Epidermal melanocyte (primary cell): ENCODE results near the gene BBS9.
"Not testable (repeated sequence)": the region's sequence is repeated elsewhere in the genome, so short reads cannot be mapped to it uniquely, and the experiment has no call there.

Source experiments
- DNase-seq: peaks from one replicate; pipeline ENCODE4 v3.0.0; 2011; ENCODE audit warnings: low spot score; ENCODE audit not compliant: insufficient read length

BBS9 gene

DNA sequence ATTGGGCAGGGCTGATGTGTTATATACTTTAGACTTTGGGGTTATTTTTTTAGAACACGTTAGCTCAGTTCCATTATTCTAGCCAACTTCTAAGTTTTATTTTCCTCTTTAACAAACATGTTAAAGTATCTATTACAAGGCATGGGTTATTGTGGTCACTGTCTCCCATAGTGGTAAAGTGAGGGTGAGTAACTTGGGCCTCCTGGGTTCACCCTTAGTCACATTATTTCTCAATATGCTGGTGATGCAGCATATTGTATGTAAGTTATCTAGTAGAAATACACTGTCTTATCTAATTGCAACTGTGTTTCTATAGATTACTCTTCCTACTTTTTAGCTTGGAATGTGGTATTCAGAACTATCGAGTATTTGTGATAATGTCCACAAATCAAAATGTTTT, 65.9 kb downstream of the BBS9 start:
- no peak for DNase-seq

DNA sequence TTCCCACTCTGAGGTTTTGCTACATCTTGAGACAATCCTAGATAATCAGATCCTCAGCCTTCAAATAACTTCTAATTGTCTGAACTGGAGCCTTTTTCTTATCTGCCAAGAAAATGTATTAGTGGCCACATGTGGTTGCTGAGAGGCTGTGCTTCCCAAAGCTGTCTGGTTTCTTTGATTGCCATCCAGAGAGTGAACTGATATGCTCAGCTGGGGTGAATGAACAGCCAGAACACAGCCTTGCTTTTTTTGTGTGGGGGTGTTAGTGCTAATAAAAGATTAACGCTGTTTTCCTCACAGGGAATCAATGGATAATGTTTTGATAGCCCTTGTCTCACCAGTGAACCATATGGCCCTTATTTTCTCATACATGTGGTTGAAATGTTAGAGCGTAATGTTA, 66.9 kb downstream of the BBS9 start:
- no peak for DNase-seq

DNA sequence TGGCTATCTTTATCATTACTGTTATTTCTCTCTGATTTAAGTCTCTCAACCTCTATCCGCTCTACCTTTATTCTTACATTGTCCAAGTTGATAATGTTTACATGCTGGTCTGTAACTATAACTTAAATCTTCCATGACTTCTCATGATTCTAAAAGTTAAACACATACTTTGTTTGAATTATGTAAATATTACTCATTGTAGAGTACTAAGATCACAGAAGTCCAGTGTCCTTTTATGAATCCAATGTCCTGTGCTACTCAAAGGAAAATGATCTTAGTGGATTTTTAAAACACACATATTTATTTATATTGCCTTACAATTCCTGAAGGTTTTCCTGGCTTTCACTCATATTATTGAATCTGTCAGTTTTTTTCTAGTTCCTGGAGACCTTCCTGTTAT, 70.9 kb downstream of the BBS9 start:
- DNase-seq = no peak

DNA sequence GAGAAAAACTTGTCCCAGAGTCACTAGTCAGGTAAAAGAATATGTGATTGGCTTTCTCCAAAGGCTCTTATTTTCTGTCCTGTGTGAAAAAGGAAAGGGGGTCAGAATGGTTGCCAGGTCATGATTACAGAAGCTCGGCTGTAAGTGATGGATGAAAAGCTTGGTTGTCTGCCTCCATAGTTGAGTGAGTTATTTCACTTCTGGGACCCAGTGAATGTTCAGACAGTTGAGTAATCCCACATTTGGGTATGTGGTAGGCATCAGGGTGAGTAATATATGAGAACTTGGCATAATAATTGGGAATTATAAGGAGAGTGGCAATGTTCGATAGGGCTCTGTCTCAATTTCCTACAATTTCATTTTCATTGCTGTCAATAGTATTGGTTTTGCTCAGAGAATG, 72.5 kb downstream of the BBS9 start:
- no peak for DNase-seq

DNA sequence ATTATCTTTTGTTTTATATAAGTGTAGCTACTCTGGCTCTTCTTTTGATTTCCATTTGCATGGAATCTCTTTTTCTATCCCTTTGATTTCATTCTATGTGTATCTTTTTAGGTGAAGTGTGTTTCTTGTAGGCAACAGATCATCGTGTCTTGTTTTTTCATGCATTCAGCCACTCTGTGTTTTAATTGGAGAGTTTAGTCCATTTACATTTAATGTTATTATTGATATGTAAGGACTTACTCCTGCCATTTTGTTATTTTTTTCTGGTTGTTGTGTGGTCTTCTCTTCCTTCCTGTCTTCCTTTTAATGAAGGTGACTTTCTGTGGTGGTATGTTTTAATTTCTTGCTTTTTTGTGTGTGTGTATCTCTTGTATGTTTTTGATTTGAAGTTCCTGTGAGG, 81.6 kb downstream of the BBS9 start:
- DNase-seq = no peak

DNA sequence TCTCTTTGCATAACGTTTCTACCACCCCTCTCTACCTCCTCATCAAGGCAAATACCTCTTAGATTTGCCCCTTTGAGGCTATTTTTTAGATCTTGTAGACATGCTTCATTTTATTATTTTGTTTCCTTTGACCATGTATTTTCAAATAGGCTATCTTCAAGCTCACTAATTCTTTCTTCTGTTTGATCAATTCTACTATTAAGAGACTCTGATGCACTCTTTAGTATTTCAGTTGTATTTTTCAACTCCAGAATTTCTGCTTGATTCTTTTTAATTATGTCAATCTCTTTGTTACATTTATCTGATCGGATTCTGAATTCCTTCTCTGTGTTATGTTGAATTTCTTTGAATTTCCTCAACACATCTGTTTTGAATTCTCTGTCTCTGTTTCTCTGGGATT, 82.8 kb downstream of the BBS9 start:
- no peak for DNase-seq

DNA sequence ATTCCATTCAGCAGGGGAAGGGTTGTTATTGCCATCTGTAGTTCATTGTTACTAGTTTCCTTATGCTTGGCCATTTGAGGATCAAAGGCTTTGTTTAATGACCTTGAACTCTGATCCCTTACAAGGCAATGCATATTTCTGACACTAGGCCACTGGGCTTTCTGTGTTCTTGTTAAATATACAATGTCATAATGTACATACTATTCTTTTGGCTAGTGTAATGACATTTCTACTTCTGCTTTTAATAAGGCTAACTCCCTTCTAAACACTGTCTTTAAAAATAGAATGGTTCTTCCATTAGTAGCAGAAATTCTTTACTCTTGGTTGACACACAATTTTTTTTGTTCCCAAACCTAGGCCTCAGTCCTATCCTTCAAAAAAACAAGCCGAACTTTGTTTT, 86.6 kb downstream of the BBS9 start:
- DNase-seq = no peak

DNA sequence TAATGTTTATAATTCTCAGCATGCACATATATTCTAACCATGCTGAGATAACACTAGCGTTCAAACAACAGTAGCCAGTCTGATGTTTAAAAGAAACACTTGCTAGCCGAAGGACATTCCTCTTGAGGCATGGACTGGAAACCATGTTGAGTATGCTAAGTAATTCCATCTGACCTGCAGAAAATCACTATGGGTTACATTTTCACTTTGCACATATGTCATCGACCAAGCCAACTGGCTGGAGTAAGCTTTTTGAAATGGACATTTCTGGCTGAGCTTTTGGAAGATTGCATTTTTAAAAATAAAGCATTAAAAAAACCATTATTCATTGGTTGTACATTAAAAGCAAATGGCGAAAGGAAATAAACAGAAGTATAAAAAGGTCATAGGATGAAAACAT, 88.2 kb downstream of the BBS9 start:
- DNase-seq = no peak

DNA sequence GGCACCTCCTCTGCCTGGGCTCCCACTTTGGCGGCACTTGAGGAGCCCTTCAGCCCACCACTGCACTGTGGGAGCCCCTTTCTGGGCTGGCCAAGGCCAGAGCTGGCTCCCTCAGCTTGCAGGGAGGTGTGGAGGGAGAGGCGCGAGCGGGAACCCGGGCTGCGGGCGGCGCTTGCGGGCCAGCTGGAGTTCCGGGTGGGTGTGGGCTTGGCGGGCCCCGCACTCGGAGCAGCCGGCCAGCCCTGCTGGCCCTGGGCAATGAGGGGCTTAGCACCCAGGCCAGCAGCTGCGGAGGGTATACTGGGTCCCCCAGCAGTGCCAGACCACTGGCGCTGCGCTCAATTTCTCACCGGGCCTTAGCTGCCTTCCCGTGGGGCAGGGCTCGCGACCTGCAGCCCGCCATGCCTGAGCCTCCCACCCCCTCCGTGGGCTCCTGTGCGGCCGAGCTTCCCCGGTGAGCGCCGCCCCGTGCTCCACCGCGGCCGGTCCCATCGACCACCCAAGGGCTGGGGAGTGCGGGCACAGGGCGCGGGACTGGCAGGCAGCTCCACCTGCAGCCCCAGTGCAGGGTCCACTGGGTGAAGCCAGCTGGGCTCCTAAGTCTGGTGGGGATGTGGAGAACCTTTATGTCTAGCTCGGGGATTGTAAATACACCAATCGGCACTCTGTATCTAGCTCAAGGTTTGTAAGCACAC, 89.6 kb downstream of the BBS9 start:
- DNase-seq = not testable (repeated sequence)

DNA sequence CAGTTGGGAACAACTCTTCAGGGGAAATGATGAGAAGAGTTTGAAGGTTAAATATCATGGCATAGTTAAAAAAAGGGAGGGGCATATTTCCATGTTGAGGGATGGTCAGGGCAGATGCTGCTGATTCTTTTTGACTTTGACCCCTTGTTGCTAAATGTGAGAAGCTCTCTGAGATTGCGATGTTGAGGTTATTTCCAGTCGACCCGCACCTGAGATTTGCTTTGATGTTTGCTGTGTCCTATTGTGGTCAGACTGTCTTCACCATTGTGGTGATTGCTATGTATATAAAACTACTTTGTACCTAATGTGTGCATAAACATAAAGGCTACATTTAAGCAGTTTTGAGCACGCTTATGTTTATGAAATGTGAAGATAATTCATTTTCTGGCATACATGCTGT, 90.9 kb downstream of the BBS9 start:
- no peak for DNase-seq

DNA sequence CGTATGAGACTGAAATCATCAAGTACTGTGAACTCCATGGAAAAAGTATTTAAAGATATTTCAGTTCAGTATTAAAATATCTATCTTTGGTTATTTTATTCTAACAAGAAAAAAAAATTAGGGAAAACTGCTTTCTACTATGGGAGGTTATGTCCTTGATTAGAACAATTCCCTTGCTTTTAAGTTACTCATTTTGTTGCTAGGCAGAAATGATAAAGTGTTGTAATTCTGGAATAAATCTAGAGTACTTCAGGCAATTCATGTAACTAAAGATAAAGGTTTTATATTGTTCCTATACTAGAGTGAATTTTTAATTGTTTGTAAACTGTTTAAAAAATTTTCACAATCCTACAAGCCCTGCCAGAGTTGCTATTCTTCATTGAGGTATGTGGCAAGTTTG, 92.0 kb downstream of the BBS9 start:
- no peak for DNase-seq

DNA sequence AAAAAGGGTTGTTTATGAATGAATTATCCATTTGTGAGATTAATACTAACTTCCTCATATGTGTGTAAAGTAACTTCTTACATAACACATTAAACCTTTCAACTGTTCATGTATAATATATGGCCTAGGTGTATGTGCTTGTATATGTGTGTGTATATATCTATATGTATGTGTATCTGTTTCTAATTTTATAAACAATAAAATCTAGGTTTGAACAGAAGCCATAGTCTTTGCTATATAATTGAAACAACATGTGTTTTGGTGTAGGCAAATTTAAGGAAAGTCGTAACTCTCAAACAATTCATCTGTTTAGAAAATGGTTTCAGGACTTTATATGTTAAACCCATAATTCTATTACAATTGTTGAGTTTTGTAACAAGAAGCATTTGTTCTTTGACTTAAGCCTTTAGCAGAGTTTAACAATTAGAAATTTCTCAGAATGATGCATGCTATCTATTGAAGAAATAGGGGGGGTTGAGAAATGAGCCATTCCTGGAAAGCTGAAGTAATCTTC, 103.3 kb downstream of the BBS9 start:
- DNase-seq = no peak

DNA sequence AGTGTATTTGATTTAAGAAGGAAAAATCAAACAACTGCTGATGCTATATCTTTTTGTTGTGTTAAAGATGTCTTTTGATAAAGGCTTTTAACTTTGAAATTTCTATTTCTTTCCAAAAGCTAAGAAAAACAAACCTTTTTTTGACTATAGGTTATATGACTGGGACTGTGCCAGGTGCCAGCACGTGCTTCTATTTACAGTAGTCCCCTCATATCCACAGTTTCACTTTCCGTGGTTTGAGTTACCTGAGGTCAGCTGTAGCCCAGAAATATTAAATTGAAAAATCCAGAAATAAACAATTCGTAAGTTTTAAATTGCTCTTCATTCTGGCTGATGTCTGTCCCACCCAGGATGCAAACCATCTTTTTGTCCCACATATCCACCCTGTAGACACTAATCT, 104.3 kb downstream of the BBS9 start:
- no peak for DNase-seq

DNA sequence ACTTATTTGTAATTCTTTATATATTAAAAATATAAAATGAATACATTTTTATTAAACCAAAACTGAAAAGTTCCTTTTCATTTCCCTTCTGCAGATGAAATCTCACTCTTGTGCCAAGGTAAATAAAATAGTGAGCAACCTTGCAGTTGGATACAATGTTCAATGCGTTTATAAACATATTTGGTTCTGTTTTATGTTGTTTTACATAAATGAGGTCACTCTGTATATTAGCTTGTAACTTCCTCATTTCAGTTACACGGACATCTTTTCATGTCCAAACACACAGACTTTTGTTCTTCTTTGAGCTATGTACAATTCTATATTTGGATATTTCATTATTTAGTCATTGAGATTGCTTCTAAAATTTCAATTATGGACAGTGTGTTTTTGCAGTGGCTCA, 107.7 kb downstream of the BBS9 start:
- DNase-seq = no peak

DNA sequence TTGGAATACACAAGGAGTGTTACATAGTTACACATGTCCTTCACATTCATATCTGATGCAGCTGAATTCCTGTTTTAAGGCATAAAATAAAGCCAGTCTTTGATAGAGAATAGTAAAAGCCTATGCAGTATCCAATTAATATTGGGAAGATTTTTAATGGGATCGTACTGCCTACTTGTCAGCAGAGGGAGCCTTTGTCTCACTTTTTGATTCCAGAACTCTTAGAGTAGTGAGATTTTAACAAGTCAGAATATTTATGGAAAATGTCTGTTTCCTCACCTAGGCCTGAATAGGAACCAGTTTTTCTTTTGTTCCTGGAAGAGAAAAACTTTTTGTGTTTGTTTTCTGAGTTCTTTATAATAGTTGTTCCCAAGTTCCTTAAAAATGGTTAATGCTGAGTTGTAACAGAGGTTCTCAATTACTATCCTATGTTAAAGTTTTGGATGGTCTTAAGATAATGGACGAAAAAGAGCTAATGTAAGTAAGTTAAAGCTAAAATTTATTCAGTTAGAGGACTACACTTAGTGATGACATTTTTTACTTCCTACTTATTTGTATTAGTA, 114.0 kb downstream of the BBS9 start:
- no peak for DNase-seq

DNA sequence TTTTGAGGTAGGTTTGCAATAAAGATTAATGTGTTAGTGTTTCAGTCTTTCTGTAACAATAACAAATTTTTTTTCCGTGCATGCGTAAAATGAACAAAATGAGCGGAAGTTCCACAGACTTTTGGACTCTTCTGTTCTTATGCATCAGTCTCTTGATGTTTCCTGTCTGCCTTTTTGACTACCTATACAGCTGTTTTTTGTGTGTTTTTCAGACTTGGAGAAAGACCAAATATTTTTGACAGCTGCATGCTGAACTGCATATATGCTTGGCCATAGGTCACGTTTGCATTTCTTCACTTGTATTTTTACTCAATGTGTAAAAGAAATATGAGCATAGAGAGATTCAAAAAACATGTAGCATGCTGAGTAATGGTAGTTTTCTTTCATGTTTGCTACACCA, 119.3 kb downstream of the BBS9 start:
- no peak for DNase-seq

DNA sequence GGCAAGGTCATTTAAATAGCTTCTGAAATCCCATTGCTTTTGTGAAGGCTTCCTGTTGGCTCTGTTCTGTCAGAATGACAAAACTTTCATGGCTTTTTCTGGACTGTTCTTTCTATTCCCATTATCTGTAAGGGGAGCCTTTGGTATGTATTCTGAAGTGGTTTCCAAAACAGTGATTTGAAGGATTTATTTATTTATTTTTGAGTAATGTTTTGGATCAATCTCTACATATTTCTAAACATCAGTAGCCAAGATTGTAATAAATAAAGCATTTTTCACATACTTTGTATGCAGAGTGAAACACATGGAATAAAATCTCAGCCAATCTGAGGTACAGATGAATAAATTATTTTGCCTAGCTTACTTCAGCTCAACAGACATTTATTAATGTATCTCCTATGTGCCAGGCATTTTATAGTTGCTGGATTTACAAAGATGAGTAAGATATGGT, 121.1 kb downstream of the BBS9 start:
- DNase-seq = no peak

DNA sequence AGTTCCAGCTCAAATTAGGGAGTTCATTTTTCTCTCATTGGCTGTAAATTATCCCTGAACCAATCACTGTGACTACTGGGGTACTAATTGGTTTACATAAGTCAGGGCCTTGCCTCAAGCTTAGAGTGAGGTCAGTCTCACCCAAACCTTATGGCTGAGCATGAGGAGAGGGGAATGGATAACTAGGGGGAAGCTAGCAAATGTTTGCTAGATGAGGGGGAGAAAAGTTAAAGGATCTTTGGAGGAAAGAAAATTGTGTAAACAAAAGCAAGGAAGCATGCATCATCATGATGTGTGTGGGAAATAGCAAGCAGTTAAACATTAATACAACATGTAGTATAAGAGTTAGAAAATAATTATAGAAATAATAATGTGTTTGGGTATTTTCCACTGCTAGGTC, 121.9 kb downstream of the BBS9 start:
- no peak for DNase-seq

DNA sequence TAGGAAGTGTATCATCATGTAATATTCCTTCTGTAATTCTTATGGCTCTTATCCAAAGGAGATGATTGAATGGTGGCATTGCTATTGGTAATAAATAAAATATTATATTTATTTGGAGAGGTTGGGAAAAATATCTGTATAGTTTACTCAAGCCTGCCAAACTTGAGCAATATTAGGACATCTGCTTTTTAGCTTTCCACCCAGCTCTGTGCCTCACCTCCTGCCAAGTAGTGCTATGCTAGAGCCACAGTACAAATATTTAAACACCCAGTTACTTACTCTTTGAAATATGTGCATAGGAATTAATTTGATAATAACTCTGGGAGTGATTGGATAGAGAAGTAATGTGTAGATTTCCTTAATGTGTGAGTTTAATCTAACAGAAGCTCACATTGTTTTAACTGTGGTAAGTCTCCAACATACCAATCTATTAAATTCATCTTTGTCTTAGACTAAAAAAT, 129.2 kb downstream of the BBS9 start:
- DNase-seq = no peak

DNA sequence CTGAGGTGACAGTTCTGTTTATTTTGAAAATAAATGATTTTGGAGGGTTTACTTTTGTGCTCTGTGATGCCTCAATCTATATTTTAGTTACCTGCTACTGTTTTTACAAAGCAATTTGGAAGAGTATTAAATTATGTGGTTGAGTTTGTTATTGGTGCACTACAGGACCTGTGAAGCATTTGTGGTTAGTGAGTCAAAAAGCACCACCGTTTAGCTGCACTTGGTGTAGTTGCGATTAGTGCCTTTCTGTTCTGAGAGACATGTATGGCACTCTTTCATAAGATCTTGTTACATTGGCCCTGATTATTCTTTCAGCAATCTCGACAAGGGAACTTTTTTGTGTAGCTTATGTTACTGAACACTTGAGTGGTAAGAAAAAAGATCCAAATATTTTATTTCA, 132.2 kb downstream of the BBS9 start:
- DNase-seq = no peak

DNA sequence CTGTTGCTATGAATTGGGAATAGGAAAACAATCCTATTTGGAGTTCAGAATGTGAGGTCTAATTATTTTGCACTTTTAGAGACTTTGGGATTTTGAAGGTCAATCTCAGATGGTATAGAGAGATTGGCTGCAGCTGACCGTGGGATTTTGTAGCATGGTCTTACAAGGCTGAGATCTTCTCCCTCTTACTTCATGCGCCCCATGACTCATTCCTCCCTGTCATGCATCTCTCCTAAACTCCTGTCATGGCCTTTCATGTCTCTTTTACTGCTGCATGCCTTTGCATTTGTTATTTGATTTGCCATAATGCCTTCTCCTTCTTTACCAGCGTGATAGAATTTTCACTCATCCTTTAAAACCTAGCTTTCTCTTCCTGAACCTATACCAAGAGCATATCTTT, 133.1 kb downstream of the BBS9 start:
- no peak for DNase-seq

DNA sequence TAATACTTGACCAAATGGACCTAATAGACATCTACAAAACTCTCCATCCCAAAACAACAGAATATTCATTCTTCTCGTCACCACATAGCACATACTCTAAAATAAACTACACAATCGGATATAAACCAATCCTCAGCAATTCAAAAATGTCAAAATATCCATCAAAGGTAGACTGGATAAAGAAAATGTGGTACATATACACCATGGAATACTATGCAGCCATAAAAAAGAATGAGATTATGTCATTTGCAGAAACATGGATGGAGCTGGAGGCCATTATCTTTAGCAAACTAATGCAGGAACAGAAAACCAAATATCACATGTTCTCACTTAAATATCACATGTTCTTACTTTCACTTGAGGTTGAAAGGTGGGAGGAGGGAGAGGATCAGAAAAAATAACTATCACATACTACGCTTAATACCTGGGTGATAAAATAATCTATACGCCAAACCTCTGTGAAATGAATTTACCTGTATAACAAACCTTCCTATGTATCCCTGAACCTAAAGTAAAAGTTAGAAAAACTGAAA, 142.5 kb downstream of the BBS9 start:
- not testable (repeated sequence) for DNase-seq

DNA sequence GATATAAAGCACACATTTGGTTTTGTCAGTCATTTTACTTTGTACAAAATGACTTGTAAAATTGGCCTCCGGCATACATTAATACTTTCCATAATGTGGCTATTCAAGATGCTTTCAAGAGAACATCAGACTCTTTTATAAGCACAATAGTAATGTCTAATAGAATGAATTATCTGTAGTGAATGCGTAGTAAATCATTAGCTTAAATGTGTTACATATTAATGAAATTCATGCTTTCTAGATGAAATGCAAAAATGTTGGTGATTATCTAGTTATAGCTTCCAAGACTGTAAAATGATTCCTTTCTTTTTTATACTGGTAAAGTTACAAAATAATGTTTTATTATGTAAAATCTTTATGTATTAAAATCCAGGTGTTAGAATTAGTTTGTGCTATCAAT, 144.0 kb downstream of the BBS9 start:
- DNase-seq = no peak
